CD4-positive, alpha-beta T cell treated with Interleukin-6 for 4 hours (primary cell): ENCODE results near the gene LMCD1.
"Not testable (repeated sequence)": the region's sequence is repeated elsewhere in the genome, so short reads cannot be mapped to it uniquely, and the experiment has no call there.

ENCODE experiments used
- DNase-seq: peaks from one replicate; pipeline ENCODE4 v3.0.0-alpha.2; 2020; ENCODE audit warnings: mixed read lengths

LMCD1 gene

GRCh38 chr3:8565376-8565775, 63.8 kb downstream of the LMCD1 start:
- no peak for DNase-seq

- no peak for DNase-seq
Observed at GRCh38 chr3:8567784-8568575, 66.4 kb downstream of the LMCD1 start.

- no peak for DNase-seq
Observed at GRCh38 chr3:8571256-8571655, 69.6 kb downstream of the LMCD1 start.

- DNase-seq, result no peak
Observed at GRCh38 chr3:8573342-8573926, 71.8 kb downstream of the LMCD1 start.

- no peak for DNase-seq
Observed at GRCh38 chr3:8574040-8574669, 72.5 kb downstream of the LMCD1 start.

GRCh38 chr3:8574670-8575322, 73.2 kb downstream of the LMCD1 start:
- no peak for DNase-seq

- DNase-seq, result no peak
Observed at GRCh38 chr3:8575364-8576104, 73.9 kb downstream of the LMCD1 start.

GRCh38 chr3:8576436-8576835, 74.8 kb downstream of the LMCD1 start:
- DNase-seq, result no peak

GRCh38 chr3:8576841-8577571, 75.4 kb downstream of the LMCD1 start:
- no peak for DNase-seq

GRCh38 chr3:8578282-8578681, 76.7 kb downstream of the LMCD1 start:
- DNase-seq, result no peak

GRCh38 chr3:8579096-8579495, 77.5 kb downstream of the LMCD1 start:
- no peak for DNase-seq

- no peak for DNase-seq
Observed at GRCh38 chr3:8579943-8580342, 78.3 kb downstream of the LMCD1 start.

- DNase-seq, result not testable (repeated sequence)
Observed at GRCh38 chr3:8580434-8580833, 78.8 kb downstream of the LMCD1 start.

- DNase-seq, result no peak
Observed at GRCh38 chr3:8581373-8581772, 79.8 kb downstream of the LMCD1 start.

- DNase-seq, result no peak
Observed at GRCh38 chr3:8581806-8582445, 80.3 kb downstream of the LMCD1 start.

GRCh38 chr3:8584661-8585060, 83.0 kb downstream of the LMCD1 start:
- DNase-seq, result no peak

GRCh38 chr3:8589880-8590556, 88.4 kb downstream of the LMCD1 start:
- no peak for DNase-seq

- no peak for DNase-seq
Observed at GRCh38 chr3:8593021-8593827, 91.6 kb downstream of the LMCD1 start.

- DNase-seq, result no peak
Observed at GRCh38 chr3:8595252-8595651, 93.6 kb downstream of the LMCD1 start.

GRCh38 chr3:8595695-8596115, 94.1 kb downstream of the LMCD1 start:
- DNase-seq, result no peak
